ENCODE measurements around the gene CSMD2. TPM values are rescaled to one million over a fixed set of nuclear protein-coding genes. Genes with fewer than 3 reads are reported as not detected.
"Not testable (repeated sequence)": the region's sequence is repeated elsewhere in the genome, so short reads cannot be mapped to it uniquely, and the experiment has no call there.

Gene CSMD2
- total RNA-seq, 1 experiment from 2014 or later: 1.5 TPM

GRCh38 chr1:33548319-33548718 is 616.7 kb downstream of the CSMD2 start:
- no peak for DNase-seq (ENCODE audit: low spot score)

- no peak for DNase-seq (ENCODE audit: low spot score)
Observed at GRCh38 chr1:33547576-33547975, 617.5 kb downstream of the CSMD2 start.

GRCh38 chr1:33541966-33542365 is 623.1 kb downstream of the CSMD2 start:
- DNase-seq (ENCODE audit: low spot score): no peak

- no peak for DNase-seq (ENCODE audit: low spot score)
Observed at GRCh38 chr1:33537885-33538284, 627.1 kb downstream of the CSMD2 start.

- DNase-seq (ENCODE audit: low spot score): no peak
Observed at GRCh38 chr1:33535334-33535733, 629.7 kb downstream of the CSMD2 start.

GRCh38 chr1:33532936-33533335 is 632.1 kb downstream of the CSMD2 start:
- no peak for DNase-seq (ENCODE audit: low spot score)

- no peak for DNase-seq (ENCODE audit: low spot score)
Observed at GRCh38 chr1:33532250-33532649, 632.8 kb downstream of the CSMD2 start.

- DNase-seq (ENCODE audit: low spot score): no peak
Observed at GRCh38 chr1:33529957-33530356, 635.1 kb downstream of the CSMD2 start.

GRCh38 chr1:33527934-33528333 is 637.1 kb downstream of the CSMD2 start:
- no peak for DNase-seq (ENCODE audit: low spot score)

GRCh38 chr1:33524586-33524985 is 640.4 kb downstream of the CSMD2 start:
- DNase-seq (ENCODE audit: low spot score): no peak

GRCh38 chr1:33519240-33519884 is 645.7 kb downstream of the CSMD2 start:
- no peak for DNase-seq (ENCODE audit: low spot score)

GRCh38 chr1:33517596-33518250 is 647.3 kb downstream of the CSMD2 start:
- no peak for DNase-seq (ENCODE audit: low spot score)

GRCh38 chr1:33516891-33517567 is 648.0 kb downstream of the CSMD2 start:
- no peak for DNase-seq (ENCODE audit: low spot score)

GRCh38 chr1:33516428-33516827 is 648.6 kb downstream of the CSMD2 start:
- no peak for DNase-seq (ENCODE audit: low spot score)

- DNase-seq (ENCODE audit: low spot score): no peak
Observed at GRCh38 chr1:33515607-33516006, 649.4 kb downstream of the CSMD2 start.

GRCh38 chr1:33515112-33515511 is 649.9 kb downstream of the CSMD2 start:
- no peak for DNase-seq (ENCODE audit: low spot score)

- DNase-seq (ENCODE audit: low spot score): no peak
Observed at GRCh38 chr1:33512226-33513011, 652.6 kb downstream of the CSMD2 start.

- not testable (repeated sequence) for DNase-seq (ENCODE audit: low spot score)
Observed at GRCh38 chr1:33509276-33509675, 655.8 kb downstream of the CSMD2 start.

- DNase-seq (ENCODE audit: low spot score): no peak
Observed at GRCh38 chr1:33508151-33508550, 656.9 kb downstream of the CSMD2 start.

- DNase-seq (ENCODE audit: low spot score): no peak
Observed at GRCh38 chr1:33507661-33508060, 657.4 kb downstream of the CSMD2 start.

- DNase-seq (ENCODE audit: low spot score): no peak
Observed at GRCh38 chr1:33503506-33503905, 661.5 kb downstream of the CSMD2 start.

- peak; percentile 4 for DNase-seq (ENCODE audit: low spot score)
Observed at GRCh38 chr1:33502726-33503125, 662.3 kb downstream of the CSMD2 start.
